ENCODE measurements around the gene LGALS3BP.

- TF ChIP-seq, protein P1, sequence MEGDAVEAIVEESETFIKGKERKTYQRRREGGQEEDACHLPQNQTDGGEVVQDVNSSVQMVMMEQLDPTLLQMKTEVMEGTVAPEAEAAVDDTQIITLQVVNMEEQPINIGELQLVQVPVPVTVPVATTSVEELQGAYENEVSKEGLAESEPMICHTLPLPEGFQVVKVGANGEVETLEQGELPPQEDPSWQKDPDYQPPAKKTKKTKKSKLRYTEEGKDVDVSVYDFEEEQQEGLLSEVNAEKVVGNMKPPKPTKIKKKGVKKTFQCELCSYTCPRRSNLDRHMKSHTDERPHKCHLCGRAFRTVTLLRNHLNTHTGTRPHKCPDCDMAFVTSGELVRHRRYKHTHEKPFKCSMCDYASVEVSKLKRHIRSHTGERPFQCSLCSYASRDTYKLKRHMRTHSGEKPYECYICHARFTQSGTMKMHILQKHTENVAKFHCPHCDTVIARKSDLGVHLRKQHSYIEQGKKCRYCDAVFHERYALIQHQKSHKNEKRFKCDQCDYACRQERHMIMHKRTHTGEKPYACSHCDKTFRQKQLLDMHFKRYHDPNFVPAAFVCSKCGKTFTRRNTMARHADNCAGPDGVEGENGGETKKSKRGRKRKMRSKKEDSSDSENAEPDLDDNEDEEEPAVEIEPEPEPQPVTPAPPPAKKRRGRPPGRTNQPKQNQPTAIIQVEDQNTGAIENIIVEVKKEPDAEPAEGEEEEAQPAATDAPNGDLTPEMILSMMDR (conservative IDR thresholded peaks at IDR 0.05; ENCODE audit: low read depth, low read length): no peak
- TF ChIP-seq POLR2A (IDR thresholded peaks at IDR 0.05; ENCODE audit: low read depth, low read length) (no peak), RFX5 (IDR thresholded peaks at IDR 0.05; ENCODE audit: low read depth, low read length) (no peak), CHD1 (IDR thresholded peaks at IDR 0.05; ENCODE audit: low read depth, low read length) (no peak)
Observed at GRCh38 chr17:78992542-78993212, 13.0 kb upstream of the LGALS3BP start.
